IPS-20b (cell line): Measurements from ENCODE around the gene ADAT1.
A peak's percentile ranks its signal among the peaks of the same experiment; 100 is the strongest.

Source experiments
- H3K27ac ChIP-seq: one replicate; pipeline ENCODE4 v1.5.1; 2013; ENCODE audit warnings: low read length
- H3K27me3 ChIP-seq: 2 replicates; pipeline ENCODE4 v1.6.1; 2013; ENCODE audit warnings: mild to moderate bottlenecking, low read length, inconsistent platforms; ENCODE audit not compliant: insufficient read depth
- H3K36me3 ChIP-seq: 2 replicates; pipeline ENCODE4 v1.6.1; 2013; ENCODE audit warnings: low read depth, mild to moderate bottlenecking, inconsistent platforms, low read length, moderate library complexity; ENCODE audit not compliant: insufficient read depth
- H3K4me1 ChIP-seq: 2 replicates; pipeline ENCODE4 v1.6.1; 2013; ENCODE audit warnings: mild to moderate bottlenecking, control low read depth, inconsistent platforms, low read length, moderate library complexity; ENCODE audit not compliant: insufficient read depth
- H3K4me3 ChIP-seq: 2 replicates; pipeline ENCODE4 v1.5.1; 2013; ENCODE audit warnings: mild to moderate bottlenecking, low read length, inconsistent platforms
- H3K9ac ChIP-seq: 2 replicates; pipeline ENCODE4 v1.6.1; 2013; ENCODE audit warnings: low read depth, mild to moderate bottlenecking, inconsistent platforms, low read length, moderate library complexity
- H3K9me3 ChIP-seq: 2 replicates; pipeline ENCODE4 v1.6.1; 2013; ENCODE audit warnings: mild to moderate bottlenecking, low read depth, low read length, inconsistent platforms; ENCODE audit not compliant: insufficient read depth

The ADAT1 gene

GRCh38 chr16:75640598-75640997 is 17.5 kb upstream of the ADAT1 start:
- Histone ChIP-seq H3K27me3 (no peaks in the 10 kb centered on the region), H3K36me3 (peaks cover 97% of the 10 kb centered on the region)

GRCh38 chr16:75635036-75635435 is 12.0 kb upstream of the ADAT1 start:
- Histone ChIP-seq H3K9ac (no peak overlapping the region), H3K4me1 (no peaks in the 10 kb centered on the region), H3K27ac (no peak overlapping the region), H3K27me3 (no peaks in the 10 kb centered on the region), H3K36me3 (peaks cover 96% of the 10 kb centered on the region), H3K4me3 (no peak overlapping the region), H3K9me3 (no peaks in the 10 kb centered on the region)

More at GRCh38 chr16:75640598-75640997, 17.5 kb upstream of the ADAT1 start:
- Histone ChIP-seq H3K9me3 (no peaks in the 10 kb centered on the region), H3K27ac (no peak overlapping the region), H3K4me1 (no peaks in the 10 kb centered on the region), H3K4me3 (no peak overlapping the region), H3K9ac (no peak overlapping the region)

GRCh38 chr16:75632857-75633256 is 9.8 kb upstream of the ADAT1 start:
- no peaks in the 10 kb centered on the region for H3K4me1 ChIP-seq
- no peak overlapping the region for H3K9ac ChIP-seq
- H3K9me3 ChIP-seq: no peaks in the 10 kb centered on the region
- H3K4me3 ChIP-seq: no peak overlapping the region
- no peaks in the 10 kb centered on the region for H3K27me3 ChIP-seq
- peaks cover 98% of the 10 kb centered on the region for H3K36me3 ChIP-seq
- H3K27ac ChIP-seq: no peak overlapping the region

- no peaks in the 10 kb centered on the region for H3K4me1 ChIP-seq
- H3K9me3 ChIP-seq: no peaks in the 10 kb centered on the region
- H3K36me3 ChIP-seq: peaks cover 95% of the 10 kb centered on the region
These were observed 7.0 kb upstream of the ADAT1 start for GRCh38 chr16:75630052-75630451.

GRCh38 chr16:75629132-75629531 is 6.1 kb upstream of the ADAT1 start:
- H3K27me3 ChIP-seq: no peaks in the 10 kb centered on the region
- H3K4me3 ChIP-seq: no peak overlapping the region
- peaks cover 86% of the 10 kb centered on the region for H3K36me3 ChIP-seq
- H3K9me3 ChIP-seq: no peaks in the 10 kb centered on the region
- H3K4me1 ChIP-seq: no peaks in the 10 kb centered on the region
- H3K27ac ChIP-seq: no peak overlapping the region
- no peak overlapping the region for H3K9ac ChIP-seq

More at GRCh38 chr16:75630052-75630451, 7.0 kb upstream of the ADAT1 start:
- Histone ChIP-seq H3K27ac (no peak overlapping the region), H3K9ac (no peak overlapping the region), H3K4me3 (no peak overlapping the region), H3K27me3 (no peaks in the 10 kb centered on the region)

GRCh38 chr16:75628351-75628750 is 5.3 kb upstream of the ADAT1 start:
- Histone ChIP-seq H3K27me3 (no peaks in the 10 kb centered on the region), H3K36me3 (peaks cover 78% of the 10 kb centered on the region), H3K9me3 (no peaks in the 10 kb centered on the region), H3K4me1 (no peaks in the 10 kb centered on the region), H3K9ac (no peak overlapping the region), H3K4me3 (no peak overlapping the region), H3K27ac (no peak overlapping the region)

- Histone ChIP-seq H3K4me3 (no peak overlapping the region), H3K9ac (no peak overlapping the region), H3K9me3 (no peaks in the 10 kb centered on the region), H3K27me3 (no peaks in the 10 kb centered on the region), H3K4me1 (no peaks in the 10 kb centered on the region), H3K27ac (no peak overlapping the region), H3K36me3 (peaks cover 73% of the 10 kb centered on the region)
These were observed 4.8 kb upstream of the ADAT1 start for GRCh38 chr16:75627851-75628250.

GRCh38 chr16:75626806-75627205 is 3.7 kb upstream of the ADAT1 start:
- no peak overlapping the region for H3K9ac ChIP-seq
- H3K4me1 ChIP-seq: no peaks in the 10 kb centered on the region
- no peak overlapping the region for H3K27ac ChIP-seq
- no peaks in the 10 kb centered on the region for H3K27me3 ChIP-seq
- peaks cover 65% of the 10 kb centered on the region for H3K36me3 ChIP-seq
- H3K4me3 ChIP-seq: no peak overlapping the region
- H3K9me3 ChIP-seq: no peaks in the 10 kb centered on the region

GRCh38 chr16:75624921-75625334 is 1.8 kb upstream of the ADAT1 start:
- H3K9me3 ChIP-seq: no peaks in the 10 kb centered on the region
- no peak overlapping the region for H3K4me3 ChIP-seq
- H3K27ac ChIP-seq: no peak overlapping the region
- no peak overlapping the region for H3K9ac ChIP-seq
- no peaks in the 10 kb centered on the region for H3K4me1 ChIP-seq
- peaks cover 54% of the 10 kb centered on the region for H3K36me3 ChIP-seq
- H3K27me3 ChIP-seq: no peaks in the 10 kb centered on the region

GRCh38 chr16:75621170-75621477 is 2.0 kb downstream of the ADAT1 start:
- H3K27me3 ChIP-seq: no peaks in the 10 kb centered on the region
- H3K4me3 ChIP-seq: peak overlapping the region; percentile 45; the same call in 1 of the 2 replicates
- H3K27ac ChIP-seq: no peak overlapping the region
- no peak overlapping the region for H3K9ac ChIP-seq
- H3K4me1 ChIP-seq: no peaks in the 10 kb centered on the region
- H3K36me3 ChIP-seq: peaks cover 54% of the 10 kb centered on the region
- no peaks in the 10 kb centered on the region for H3K9me3 ChIP-seq

GRCh38 chr16:75620326-75621169 is 2.5 kb downstream of the ADAT1 start:
- H3K4me3 ChIP-seq: no peak overlapping the region
- H3K27me3 ChIP-seq: no peaks in the 10 kb centered on the region
- H3K27ac ChIP-seq: no peak overlapping the region
- H3K4me1 ChIP-seq: no peaks in the 10 kb centered on the region
- no peak overlapping the region for H3K9ac ChIP-seq
- H3K36me3 ChIP-seq: peaks cover 54% of the 10 kb centered on the region
- no peaks in the 10 kb centered on the region for H3K9me3 ChIP-seq

- Histone ChIP-seq H3K9ac (no peak overlapping the region), H3K27me3 (no peaks in the 10 kb centered on the region), H3K9me3 (no peaks in the 10 kb centered on the region), H3K36me3 (peaks cover 68% of the 10 kb centered on the region), H3K27ac (no peak overlapping the region), H3K4me3 (no peak overlapping the region), H3K4me1 (no peaks in the 10 kb centered on the region)
These were observed 4.3 kb downstream of the ADAT1 start for GRCh38 chr16:75618780-75619179.
